NCI-H526 (cell line): Measurements from ENCODE around the gene GH2.
"Not testable (repeated sequence)": the region's sequence is repeated elsewhere in the genome, so short reads cannot be mapped to it uniquely, and the experiment has no call there.

Experiments used
- DNase-seq, 2 experiments: peaks; one replicate each; lab custom pipeline; 2025; lab: John Stamatoyannopoulos, UW

Gene GH2

DNA sequence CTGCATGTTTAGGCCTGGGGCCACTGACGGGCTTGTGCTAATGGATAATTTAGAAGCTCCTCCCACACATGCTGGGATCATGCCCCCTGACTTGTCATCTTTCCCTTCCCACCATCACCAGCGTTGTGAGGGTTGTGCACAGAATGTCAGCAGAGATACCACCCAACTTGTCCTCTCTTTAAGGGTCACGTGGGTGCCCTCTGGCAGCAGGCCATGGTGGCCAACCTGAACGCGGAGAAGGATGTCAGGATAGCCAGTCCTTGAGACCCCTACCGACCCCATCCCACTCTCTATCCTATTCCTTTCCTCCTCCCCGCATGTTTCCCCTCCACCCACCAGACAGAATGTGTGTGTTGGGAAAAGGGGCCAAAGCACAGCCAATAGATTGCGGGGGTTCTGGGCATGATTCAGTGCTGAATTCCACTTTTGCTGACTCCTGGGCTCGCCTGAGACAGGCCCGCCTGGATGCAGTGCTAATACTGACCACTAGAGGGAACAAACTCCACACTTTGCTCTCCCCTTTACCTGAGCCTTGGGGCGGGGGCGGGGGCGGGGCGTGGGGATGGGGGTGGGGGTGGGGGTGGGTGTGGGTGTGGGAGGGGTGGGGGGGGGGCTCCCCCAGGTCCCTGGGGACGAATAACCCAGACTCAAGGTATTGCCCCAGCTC is at the start of gene GH2:
Gene GH2, minus strand, starts transcription at position 10 of the 667 bp plus-strand sequence. CDS start 143 bp downstream, outside the sequence.
- peak in 1 of 2 experiments; percentile 57 for DNase-seq

DNA sequence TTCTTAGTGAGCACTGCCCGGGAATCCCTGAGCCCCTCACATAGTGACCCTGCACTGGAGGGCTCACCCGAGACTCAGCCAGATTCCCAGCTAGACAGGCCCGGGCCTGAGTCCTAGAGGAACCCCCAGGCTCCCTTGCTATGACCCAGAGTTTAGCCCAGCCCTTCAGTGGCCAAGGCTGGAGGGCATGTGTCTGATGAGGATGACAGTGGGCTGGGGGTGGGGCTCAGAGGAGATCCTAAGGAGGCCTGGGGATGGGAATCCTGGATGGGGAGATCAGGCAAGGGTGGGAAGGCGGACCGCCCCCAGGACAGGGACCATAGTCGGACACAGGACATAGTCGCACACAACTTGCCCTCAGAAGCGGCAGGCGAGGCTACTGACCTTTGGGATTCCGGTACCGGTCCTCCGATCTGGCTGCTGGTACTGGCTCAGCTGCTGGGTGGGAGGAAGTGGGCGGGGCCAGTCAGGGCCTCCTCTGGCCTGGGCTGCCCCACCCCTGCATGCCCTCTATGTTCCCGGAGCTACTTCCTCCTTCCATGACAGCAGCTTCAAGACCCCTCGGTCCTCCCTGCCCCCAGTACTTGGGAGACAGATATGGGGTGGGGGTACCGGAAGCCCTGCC is 49.3 kb upstream of the GH2 start:
- no peak for DNase-seq

DNA sequence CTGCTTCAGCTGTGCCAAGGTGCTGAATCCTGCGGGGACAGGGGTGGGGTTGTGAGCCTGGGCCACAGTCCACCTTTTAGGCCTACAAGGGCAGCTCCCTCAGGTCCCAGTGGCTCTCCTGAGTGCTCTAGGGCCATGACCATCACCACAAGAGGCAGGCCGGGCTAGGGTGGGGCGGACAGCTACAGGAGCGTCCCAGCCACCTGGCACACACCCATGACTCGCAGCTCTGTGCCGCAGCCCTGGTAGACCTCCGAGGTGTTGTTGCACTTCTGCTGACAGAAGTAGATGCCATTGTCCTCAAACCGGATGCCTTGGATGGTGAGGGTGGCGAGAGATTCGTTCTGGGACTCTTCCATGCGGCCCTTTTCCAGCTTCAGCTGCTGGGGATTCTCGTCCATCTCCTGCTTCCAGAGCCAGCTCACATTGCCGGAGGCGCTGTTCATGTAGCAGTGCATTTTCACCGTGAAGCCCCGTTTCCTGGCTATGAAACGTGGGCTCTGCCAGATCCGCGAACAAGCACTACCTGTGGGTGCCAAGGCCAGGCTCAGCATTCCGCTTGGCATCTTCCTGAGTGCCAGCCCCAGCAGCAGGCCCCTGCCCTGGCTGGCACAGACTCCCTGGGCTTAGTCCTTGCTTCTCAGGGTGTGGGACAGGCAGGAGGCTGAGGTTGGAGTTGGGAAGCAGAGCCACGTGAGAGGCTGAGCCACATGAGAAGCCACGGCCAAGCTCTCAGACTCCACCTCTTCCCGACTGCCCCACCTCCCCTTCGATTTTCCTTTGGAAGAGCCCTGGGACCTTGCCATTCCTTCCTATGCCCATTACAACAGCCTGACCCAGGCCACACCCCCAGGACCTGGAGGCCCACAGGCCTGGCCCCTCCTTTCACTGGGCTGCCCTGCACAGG is 48.4 kb upstream of the GH2 start:
- DNase-seq, result no peak

DNA sequence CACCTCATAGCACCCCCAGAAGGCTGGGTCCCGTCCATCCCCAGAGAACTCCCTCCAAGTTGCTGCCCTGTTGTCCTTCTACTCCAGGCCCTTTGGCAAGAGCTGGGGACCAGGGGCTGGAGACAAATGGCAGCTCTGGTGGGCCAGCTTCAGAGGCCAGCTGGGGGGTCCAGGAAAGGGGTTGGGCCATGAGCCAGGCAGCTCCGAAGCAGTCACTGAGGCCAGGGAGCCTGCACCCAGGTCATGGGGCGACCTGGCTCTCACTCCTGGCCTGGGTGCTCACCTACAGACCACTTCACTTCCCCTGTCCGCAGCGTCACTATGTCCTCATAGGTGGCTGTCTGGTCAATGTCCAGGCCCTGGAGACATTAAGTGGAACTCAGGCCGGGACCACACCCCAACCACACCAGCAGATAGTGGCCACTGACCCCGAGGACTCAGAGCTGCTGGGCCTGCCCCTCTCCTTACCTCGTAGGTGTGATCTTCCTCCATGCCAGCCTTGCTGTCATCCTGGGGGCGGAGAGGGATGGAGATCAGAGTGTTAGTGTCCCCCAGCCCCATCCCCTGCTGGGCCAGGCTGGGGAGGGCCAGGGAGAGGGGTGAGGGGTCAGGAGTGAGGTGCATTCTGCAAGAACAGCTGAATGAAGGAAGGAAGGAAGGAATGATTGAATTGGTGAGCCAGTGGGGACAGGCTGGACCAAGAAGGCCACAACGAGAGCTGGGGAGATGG is 47.4 kb upstream of the GH2 start:
- no peak for DNase-seq

DNA sequence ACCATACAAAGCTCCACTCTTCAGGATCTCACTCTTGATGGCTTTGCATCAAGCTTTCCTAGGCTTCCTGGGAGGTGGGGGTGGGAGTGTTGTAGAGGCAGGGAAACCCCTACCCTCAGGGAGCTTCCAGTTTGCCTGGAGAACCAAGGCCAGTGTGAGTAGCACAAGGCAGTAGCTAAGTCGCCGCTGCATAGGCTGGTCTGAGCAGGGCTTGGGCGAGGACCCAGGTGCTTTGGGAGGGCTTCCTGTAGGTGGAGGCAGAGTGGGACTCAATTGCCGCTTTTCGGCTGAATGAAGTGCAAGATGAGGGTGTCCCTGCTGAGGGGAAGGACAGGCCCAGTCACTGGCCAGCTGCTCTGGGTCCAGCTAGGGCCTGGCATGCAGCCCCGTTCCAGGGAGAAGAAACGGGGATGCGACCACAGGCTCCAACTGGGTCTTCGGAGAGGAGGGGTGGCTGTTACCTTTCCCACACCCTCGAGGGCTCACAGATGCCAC is 46.5 kb upstream of the GH2 start:
- DNase-seq, result no peak

DNA sequence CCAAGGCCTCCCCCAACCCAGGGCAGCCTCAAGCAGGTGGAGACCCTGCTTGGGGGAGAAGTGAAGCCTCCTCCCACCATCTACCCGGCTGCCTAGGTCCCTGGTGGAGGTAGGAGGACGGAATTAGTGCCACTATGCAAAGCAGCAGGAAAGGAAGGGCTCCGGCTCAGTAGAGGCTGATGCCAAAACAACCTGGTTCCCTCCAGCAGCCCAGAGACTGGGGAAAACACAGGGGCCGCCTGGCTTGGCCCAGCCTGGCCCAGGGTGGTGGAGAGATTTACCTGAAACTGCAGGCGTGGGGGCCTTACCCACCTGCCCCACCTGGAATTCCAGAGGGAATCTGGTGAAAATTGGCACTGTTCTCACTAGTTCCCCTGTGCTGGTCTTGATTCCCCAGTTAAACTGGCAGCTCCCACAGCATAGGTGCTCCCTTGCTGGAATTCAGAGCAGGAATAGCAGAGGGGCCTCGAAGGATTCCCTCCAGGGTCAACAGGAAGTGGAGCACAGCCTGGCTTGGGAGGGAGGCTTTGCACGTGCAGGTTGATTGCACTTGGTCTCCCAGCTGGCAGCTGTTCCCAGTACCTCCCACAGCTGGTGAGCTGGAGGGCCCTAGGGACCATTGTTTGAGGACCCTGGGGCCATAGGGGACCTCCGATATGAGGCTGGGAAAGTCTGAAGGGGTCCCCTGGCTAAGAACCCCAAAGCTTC is 45.9 kb upstream of the GH2 start:
- peak in 1 of 2 experiments; percentile 51 for DNase-seq

DNA sequence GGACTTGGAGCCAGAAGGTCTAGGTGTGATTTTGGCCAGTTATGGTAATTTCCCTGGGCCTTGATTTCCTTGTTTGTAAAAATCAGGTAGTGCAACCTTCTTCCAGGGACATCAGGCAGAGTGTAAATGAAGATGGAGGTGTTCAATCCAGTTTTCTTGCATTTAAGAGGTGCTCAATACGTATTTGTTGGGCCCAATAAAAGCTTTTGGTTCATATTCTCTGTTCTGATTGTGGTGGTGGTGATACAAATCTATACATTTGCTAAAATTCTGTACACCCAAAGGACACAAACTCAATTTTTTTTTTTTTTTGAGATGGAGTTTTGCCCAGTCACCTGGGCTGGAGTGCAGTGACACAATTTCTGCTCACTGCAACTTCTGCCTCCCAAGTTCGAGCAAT is 44.4 kb upstream of the GH2 start:
- DNase-seq, result no peak

DNA sequence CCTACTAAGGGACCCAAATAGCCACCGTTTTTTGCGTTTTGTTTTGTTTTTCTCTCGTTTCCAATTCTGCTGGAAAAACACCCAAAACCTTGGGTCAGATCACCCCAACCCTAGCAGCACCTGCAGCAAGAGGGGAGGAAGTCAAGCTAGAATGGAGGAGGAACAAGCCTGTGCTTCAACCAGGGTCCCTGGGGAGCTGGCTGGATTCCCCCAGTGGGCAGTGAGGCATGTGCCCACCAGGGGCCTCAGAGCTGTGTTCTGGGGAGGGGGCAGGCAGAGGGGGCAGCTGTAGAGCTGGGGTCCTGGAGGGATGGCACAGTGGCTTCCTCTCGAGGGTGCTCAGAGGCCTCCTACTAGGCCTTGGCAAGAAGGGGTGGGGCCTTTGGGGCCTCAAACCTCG is 43.9 kb upstream of the GH2 start:
- no peak for DNase-seq

DNA sequence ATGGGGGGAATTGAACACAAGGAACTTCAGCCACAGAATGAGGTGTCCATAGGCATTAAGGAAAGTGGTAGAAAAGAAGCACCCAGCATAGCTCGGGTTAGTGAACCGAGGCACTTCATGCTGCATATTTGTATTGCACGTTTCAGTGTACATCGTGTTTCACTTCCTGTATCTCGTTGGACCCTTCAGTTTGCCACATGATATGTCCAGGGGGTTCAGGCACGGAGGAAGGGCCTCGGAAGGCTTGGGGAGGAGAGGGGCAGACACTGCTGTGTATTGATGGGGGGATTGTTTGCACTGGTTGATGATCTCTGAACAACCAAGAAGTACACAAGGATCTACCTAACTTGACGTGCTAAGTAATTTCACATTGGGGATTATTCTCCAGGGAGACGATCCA is 40.7 kb upstream of the GH2 start:
- not testable (repeated sequence) for DNase-seq

DNA sequence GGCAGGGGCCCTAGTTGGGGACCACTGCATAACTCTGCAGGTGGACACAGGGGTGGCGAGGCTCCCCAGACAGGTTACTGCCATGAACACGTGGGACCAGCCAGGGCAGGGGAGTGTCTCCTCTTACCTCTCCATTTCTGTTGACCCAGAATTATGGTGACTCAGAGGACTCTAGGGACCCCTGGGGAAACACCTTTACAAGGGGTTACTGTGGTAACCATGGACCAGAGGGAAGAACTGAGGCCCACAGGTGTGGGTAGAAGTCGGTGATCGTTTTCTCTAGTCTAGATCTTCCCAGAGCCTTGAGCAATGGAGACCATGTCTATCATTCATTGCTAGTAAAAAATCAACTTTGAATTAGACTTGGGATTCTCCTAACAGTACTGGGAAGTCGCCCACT is 39.0 kb upstream of the GH2 start:
- DNase-seq, result not testable (repeated sequence)

DNA sequence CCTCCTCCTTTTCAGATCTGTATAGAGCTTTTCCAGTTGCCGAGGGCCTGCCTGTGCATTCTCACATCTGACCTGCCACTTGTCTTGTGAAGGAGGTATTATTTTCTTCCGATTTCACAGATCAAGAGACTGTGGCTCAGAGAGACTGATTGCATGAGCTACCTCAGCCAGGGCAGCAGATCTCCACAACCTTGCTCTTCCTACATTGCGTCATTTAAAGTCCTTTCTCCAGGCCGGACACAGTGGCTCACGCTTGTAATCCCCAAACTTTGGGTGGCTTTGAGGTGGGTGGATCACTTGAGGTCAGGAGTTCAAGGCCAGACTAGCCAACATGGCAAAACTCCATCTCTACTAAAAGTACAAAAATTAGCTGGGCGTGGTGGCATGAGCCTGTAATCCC is 38.3 kb upstream of the GH2 start:
- not testable (repeated sequence) for DNase-seq

DNA sequence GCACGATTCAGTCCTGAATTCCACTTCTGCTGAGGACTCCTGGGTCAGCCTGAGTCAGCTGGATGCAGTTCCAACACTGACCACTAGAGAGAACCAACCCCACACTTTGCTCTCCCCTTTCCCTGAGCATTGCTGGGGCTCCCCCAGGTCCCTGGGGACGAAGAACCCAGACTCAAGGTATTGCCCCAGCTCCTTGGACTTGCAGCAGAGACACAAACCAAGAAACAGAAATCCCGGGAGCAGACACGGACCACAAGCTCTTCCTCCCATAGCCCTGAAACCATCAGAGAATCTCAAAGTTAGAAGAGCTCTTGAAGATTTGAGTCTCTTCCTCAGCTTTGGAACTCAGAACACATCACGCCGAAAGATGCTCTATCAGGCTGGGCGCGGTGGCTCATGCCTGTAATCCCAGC is 37.6 kb upstream of the GH2 start:
- DNase-seq, result peak in 1 of 2 experiments; percentile 71

DNA sequence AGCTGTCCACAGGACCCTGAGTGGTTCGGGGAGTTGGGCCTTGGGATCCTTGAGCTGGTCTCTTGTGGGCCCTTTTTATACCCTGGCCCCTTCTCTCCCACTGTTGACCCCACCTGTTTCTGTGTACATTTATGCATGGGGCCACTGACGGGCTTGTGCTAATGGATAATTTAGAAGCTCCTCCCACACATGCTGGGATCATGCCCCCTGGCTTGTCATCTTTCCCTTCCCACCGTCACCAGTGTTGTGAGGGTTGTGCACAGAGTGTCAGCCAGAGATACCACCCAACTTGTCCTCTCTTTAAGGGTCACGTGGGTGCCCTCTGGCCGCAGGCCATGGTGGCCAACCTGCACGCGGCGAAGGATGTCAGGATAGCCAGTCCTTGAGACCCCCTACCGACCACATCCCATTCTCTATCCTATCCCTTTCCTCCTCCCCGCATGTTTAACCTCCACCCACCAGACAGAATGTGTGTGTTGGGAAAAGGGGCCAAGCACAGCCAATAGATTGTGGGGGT is 37.1 kb upstream of the GH2 start, which contains the start of gene GH1:
Gene GH1, minus strand, starts transcription at position 51 of the 517 bp plus-strand sequence. CDS start 63 bp downstream, outside the sequence.
- DNase-seq, result not testable (repeated sequence)

DNA sequence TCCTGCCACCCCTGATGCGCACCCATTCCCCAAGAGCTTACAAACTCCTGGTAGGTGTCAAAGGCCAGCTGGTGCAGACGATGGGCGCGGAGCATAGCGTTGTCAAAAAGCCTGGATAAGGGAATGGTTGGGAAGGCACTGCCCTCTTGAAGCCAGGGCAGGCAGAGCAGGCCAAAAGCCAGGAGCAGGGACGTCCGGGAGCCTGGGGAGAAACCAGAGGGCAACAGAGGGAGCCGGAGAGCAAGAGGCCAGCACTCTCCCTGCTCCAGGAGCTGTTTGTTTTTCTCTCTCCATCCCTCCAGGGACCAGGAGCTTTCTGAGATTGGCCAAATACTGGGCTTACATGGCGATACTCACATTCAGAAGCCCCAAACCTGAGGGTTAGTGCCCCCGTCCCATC is 36.6 kb upstream of the GH2 start:
- peak in 1 of 2 experiments; percentile 14 for DNase-seq

DNA sequence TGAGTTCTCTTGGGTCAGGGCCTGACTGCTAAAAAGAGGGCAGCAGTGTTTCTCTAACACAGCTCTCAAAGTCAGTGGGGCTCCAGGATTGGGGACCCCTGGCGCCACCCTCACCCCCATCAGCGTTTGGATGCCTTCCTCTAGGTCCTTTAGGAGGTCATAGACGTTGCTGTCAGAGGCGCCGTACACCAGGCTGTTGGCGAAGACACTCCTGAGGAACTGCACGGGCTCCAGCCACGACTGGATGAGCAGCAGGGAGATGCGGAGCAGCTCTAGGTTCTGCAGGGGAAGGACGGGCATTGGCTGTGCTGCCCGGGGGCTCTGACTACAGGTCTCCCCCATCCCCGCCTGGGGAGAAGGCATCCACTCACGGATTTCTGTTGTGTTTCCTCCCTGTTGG is 35.9 kb upstream of the GH2 start:
- DNase-seq, result no peak

DNA sequence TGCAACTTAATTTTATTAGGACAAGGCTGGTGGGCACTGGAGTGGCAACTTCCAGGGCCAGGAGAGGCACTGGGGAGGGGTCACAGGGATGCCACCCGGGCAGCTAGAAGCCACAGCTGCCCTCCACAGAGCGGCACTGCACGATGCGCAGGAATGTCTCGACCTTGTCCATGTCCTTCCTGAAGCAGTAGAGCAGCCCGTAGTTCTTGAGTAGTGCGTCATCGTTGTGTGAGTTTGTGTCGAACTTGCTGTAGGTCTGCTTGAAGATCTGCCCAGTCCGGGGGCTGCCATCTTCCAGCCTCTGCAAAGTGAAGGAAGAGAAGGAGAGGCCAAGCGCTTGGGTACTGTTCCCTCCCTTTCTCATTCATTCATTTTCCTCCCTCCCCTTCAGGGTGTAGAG is 35.5 kb upstream of the GH2 start:
- DNase-seq, result not testable (repeated sequence)

DNA sequence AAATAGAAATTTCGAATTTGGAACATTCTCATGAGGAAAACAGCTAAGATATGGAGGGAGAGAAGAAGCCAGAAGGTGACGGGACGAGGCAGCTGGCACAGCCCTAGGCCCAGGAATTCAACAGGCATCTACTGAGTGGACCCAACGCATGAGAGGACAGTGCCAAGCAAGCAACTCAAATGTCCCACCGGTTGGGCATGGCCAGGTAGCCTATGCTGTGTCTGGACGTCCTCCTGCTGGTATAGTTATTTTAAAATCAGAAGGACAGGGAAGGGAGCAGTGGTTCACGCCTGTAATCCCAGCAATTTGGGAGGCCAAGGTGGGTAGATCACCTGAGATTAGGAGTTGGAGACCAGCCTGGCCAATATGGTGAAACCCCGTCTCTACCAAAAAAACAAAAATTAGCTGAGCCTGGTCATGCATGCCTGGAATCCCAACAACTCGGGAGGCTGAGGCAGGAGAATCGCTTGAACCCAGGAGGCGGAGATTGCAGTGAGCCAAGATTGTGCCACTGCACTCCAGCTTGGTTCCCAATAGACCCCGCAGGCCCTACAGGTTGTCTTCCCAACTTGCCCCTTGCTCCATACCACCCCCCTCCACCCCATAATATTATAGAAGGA is 34.9 kb upstream of the GH2 start:
- DNase-seq, result no peak

DNA sequence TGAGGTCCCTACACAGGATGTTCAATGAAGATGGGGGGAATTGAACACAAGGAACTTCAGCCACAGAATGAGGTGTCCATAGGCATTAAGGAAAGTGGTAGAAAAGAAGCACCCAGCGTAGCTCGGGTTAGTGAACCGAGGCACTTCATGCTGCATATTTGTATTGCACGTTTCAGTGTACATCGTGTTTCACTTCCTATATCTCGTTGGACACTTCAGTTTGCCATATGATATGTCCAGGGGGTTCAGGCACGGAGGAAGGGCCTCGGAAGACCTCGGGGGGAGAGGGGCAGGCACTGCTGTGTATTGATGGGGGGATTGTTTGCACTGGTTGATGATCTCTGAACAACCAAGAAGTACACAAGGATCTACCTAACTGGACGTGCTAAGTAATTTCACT is 34.0 kb upstream of the GH2 start:
- DNase-seq, result not testable (repeated sequence)

DNA sequence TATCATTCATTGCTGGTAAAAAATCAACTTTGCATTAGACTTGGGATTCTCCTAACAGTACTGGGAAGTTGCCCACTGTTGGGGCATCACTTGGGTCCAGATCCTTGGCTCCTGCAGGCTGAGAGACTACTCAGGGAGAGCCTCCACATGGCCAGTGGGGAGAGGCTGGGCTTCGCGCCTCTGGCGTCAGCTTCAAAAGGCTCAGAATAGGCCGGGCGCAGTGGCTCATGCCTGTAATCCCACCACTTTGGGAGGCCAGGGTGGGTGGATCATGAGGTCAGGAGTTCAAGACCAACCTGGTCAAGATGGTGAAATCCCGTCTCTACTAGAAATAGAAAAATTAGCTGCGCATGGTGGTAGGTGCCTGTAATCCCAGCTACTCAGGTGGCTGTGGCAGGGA is 32.7 kb upstream of the GH2 start:
- DNase-seq, result no peak

DNA sequence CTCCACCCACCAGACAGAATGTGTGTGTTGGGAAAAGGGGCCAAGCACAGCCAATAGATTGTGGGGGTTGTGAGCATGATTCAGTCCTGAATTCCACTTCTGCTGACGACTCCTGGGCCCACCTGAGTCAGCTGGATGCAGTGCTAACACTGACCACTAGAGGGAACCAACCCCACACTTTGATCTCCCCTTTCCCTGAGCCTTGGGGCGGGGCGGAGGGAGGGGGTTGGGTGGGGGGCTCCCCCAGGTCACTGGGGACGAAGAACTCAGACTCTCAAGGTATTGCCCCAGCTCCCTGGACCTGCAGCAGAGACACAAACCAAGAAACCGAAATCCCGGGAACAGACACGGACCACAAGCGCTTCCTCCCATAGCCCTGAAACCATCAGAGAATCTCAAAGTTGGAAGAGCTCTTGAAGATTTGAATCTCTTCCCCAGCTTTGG is 29.9 kb upstream of the GH2 start:
- DNase-seq, result peak in 1 of 2 experiments; percentile 60
